HCT116 (cell line): ENCODE measurements around the gene DLL1. TPM values are rescaled to one million over a fixed set of nuclear protein-coding genes. Genes with fewer than 3 reads are reported as not detected.

Experiments used
- ATAC-seq: fragments of 200-7000 bp; cut with Tn5 transposase; 2 replicates; pipeline ENCODE4 v1.9.1; 2020; ENCODE audit warnings: mild to moderate bottlenecking, moderate library complexity
- BruUV-seq: library from RNA; stranded (reverse); fragments of 400-500 nt; replicated peaks from 2 replicates; lab custom pipeline; 2021; lab: Mats Ljungman, UMichigan
- CTCF ChIA-PET: fragments of 300-600 bp; sonication (Branson Sonifier 250); formaldehyde crosslinking; loops from one replicate; lab custom pipeline; 2021; ENCODE audit warnings: antibody characterized with exemption; lab: Charles Lee
- POLR2A ChIA-PET: fragments of 300-600, 350-600 bp; sonication (Branson Sonifier 250); formaldehyde crosslinking; loops from one replicate; lab custom pipeline; 2021; ENCODE audit warnings: antibody characterized with exemption; lab: Charles Lee
- RAD21 ChIA-PET, 2 experiments: fragments of 300-600 bp; sonication (Branson Sonifier 250); formaldehyde crosslinking; loops; one replicate each; lab custom pipeline; 2023; ENCODE audit warnings: low total read pairs in 2 of 2; ENCODE audit not compliant: uncharacterized antibody in 2 of 2, unreplicated experiment in 2 of 2, low non-redundant PET in 1 of 2; lab: Charles Lee
- DNase-seq: peaks from one replicate; pipeline ENCODE4 v3.0.0-alpha.2; 2010; ENCODE audit warnings: low read depth, low spot score
- H2AFZ ChIP-seq: fragments of 200-600 bp; shearing (Covaris generic), sonication (generic); 2 replicates; pipeline ENCODE4 v1.6.1; 2017; ENCODE audit warnings: low read depth, mixed run types, mixed read lengths, antibody characterized with exemption, low read length; ENCODE audit not compliant: poor library complexity, severe bottlenecking
- H3K27ac ChIP-seq: 2 replicates; pipeline ENCODE4 v1.5.1; 2012; ENCODE audit warnings: low read depth, low read length
- H3K27me3 ChIP-seq: fragments of 200-600 bp; sonication (generic); 2 replicates; pipeline ENCODE4 v1.6.1; 2016; ENCODE audit warnings: mixed run types, low read length, mixed read lengths; ENCODE audit not compliant: insufficient read depth
- H3K36me3 ChIP-seq, 2 experiments: fragments of 200-500 bp in 1 of 2; fragments of 200-600 bp in 1 of 2; sonication (Bioruptor generic) in 1 of 2; sonication (generic) in 1 of 2; 2 replicates each; pipeline versions ENCODE4 v1.5.1 to v1.6.1; 2014 to 2016; ENCODE audit warnings: low read length in 2 of 2, inconsistent platforms in 1 of 2, mixed read lengths in 1 of 2, mixed run types in 1 of 2; ENCODE audit not compliant: insufficient read depth in 2 of 2, control insufficient read depth in 1 of 2
- H3K4me1 ChIP-seq, 2 experiments: fragments of 200-600 bp in 1 of 2; sonication (generic) in 1 of 2; 2 replicates each; pipeline versions ENCODE4 v1.5.1 to v1.6.1; 2012 to 2017; ENCODE audit warnings: low read length in 2 of 2, inconsistent platforms in 1 of 2, mild to moderate bottlenecking in 1 of 2, mixed read lengths in 1 of 2, mixed run types in 1 of 2, moderate library complexity in 1 of 2; ENCODE audit not compliant: insufficient read depth in 2 of 2, control insufficient read depth in 1 of 2
- H3K4me2 ChIP-seq: fragments of 200-600 bp; sonication (generic); 2 replicates; pipeline ENCODE4 v1.6.1; 2017; ENCODE audit warnings: mixed run types, low read length, mixed read lengths
- H3K4me3 ChIP-seq, 2 experiments: fragments of 200-600 bp in 1 of 2; sonication (generic) in 1 of 2; replicated peaks in 1 of 2; 2 replicates each; pipeline ENCODE4 v1.5.1; 2011 to 2016; ENCODE audit warnings: low read length in 2 of 2, control low read depth in 1 of 2, low read depth in 1 of 2, mild to moderate bottlenecking in 1 of 2, mixed read lengths in 1 of 2, mixed run types in 1 of 2
- H3K79me2 ChIP-seq: fragments of 200-600 bp; sonication (generic); 2 replicates; pipeline ENCODE4 v1.6.1; 2017; ENCODE audit warnings: mild to moderate bottlenecking, mixed run types, low read length, moderate library complexity, mixed read lengths; ENCODE audit not compliant: insufficient read depth
- H3K9ac ChIP-seq: fragments of 200-600 bp; sonication (generic); 2 replicates; pipeline ENCODE4 v1.6.1; 2016; ENCODE audit warnings: low read length, mixed read lengths
- H3K9me2 ChIP-seq: fragments of 200-600 bp; sonication (generic), shearing (Covaris generic); 2 replicates; pipeline ENCODE4 v1.6.1; 2017; ENCODE audit warnings: mixed run types, mild to moderate bottlenecking, moderate library complexity; ENCODE audit not compliant: insufficient read depth
- H3K9me3 ChIP-seq, 2 experiments: fragments of 200-500 bp in 1 of 2; fragments of 200-600 bp in 1 of 2; sonication (Bioruptor generic) in 1 of 2; sonication (generic) in 1 of 2; 2 replicates each; pipeline ENCODE4 v1.6.1; 2014 to 2017; ENCODE audit warnings: low read length in 2 of 2, mixed read lengths in 2 of 2, inconsistent platforms in 1 of 2, low read depth in 1 of 2, mild to moderate bottlenecking in 1 of 2, mixed run types in 1 of 2, moderate library complexity in 1 of 2; ENCODE audit not compliant: control insufficient read depth in 1 of 2, insufficient read depth in 1 of 2
- H4K20me1 ChIP-seq: fragments of 200-600 bp; sonication (generic), shearing (Covaris generic); 2 replicates; pipeline ENCODE4 v1.6.1; 2017; ENCODE audit warnings: mixed run types, mild to moderate bottlenecking, moderate library complexity; ENCODE audit not compliant: insufficient read depth
- ATF3 ChIP-seq: IDR thresholded peaks from 2 replicates; pipeline ENCODE4 v1.6.1; 2012
- CBX3 ChIP-seq: IDR thresholded peaks from 2 replicates; pipeline ENCODE4 v1.6.1; 2012; ENCODE audit warnings: low read depth
- CEBPB ChIP-seq: IDR thresholded peaks from 2 replicates; pipeline ENCODE4 v1.6.1; 2012; ENCODE audit warnings: low read depth
- EZH2 ChIP-seq: fragments of 200-600 bp; sonication (generic); IDR thresholded peaks from 2 replicates; pipeline ENCODE4 v1.6.1; 2017; ENCODE audit warnings: antibody characterized with exemption, mixed run types
- EZH2phosphoT487 ChIP-seq: fragments of 200-600 bp; IDR thresholded peaks from 2 replicates; pipeline ENCODE4 v1.6.1; 2018; ENCODE audit warnings: antibody characterized with exemption, borderline replicate concordance
- JUND ChIP-seq: IDR thresholded peaks from 2 replicates; pipeline ENCODE4 v1.6.1; 2012
- POLR2A ChIP-seq: IDR thresholded peaks from 2 replicates; pipeline ENCODE4 v1.7.0; 2011; ENCODE audit warnings: borderline replicate concordance; ENCODE audit not compliant: insufficient read depth, insufficient read length; ENCODE audit errors: extremely low read depth
- RAD21 ChIP-seq: IDR thresholded peaks from 2 replicates; pipeline ENCODE4 v1.6.1; 2012; ENCODE audit warnings: low read depth, mild to moderate bottlenecking
- SIN3A ChIP-seq: IDR thresholded peaks from 2 replicates; pipeline ENCODE4 v1.6.1; 2012; ENCODE audit warnings: low read depth
- SP1 ChIP-seq: IDR thresholded peaks from 2 replicates; pipeline ENCODE4 v1.6.1; 2012; ENCODE audit warnings: low read depth
- SRF ChIP-seq: IDR thresholded peaks from 2 replicates; pipeline ENCODE4 v1.6.1; 2012; ENCODE audit warnings: low read depth
- TCF7L2 ChIP-seq: IDR thresholded peaks from 2 replicates; pipeline ENCODE4 v1.7.0; 2011; ENCODE audit warnings: borderline replicate concordance, inconsistent platforms; ENCODE audit not compliant: insufficient read depth, insufficient read length; ENCODE audit errors: extremely low read depth
- ZBTB33 ChIP-seq: IDR thresholded peaks from 2 replicates; pipeline ENCODE4 v1.6.1; 2011; ENCODE audit warnings: mild to moderate bottlenecking, low read length, moderate library complexity; ENCODE audit not compliant: insufficient replicate concordance; ENCODE audit errors: extremely low read depth
- ZFX ChIP-seq: fragments of 450-650 bp; IDR thresholded peaks from 2 replicates; pipeline ENCODE4 v1.6.1; 2017
- ZNF274 ChIP-seq: fragments of 200-500 bp; sonication (Bioruptor generic); IDR thresholded peaks from 2 replicates; pipeline ENCODE4 v1.6.1; 2014; ENCODE audit warnings: mild to moderate bottlenecking, low read depth, low read length, inconsistent platforms
- intact Hi-C: fragments of 100-400 bp; cut with micrococcal nuclease; formaldehyde crosslinking; loops from 2 replicates; pipeline ENCODE4 v1.10.0; 2022
- total RNA-seq: library from RNA; stranded (reverse); gene quantifications from one replicate; pipeline ENCODE4 v1.2.1, GENCODE V29; 2021; ENCODE audit not compliant: unreplicated experiment

DLL1 gene
- total RNA-seq, 1 experiment from 2014 or later = 5.3 TPM

- H3K79me2 ChIP-seq = no peaks in the 10 kb centered on the region
- ATAC-seq = no peak
- H3K9ac ChIP-seq = no peak overlapping the region
- TF ChIP-seq ATF3 = no peak
- TF ChIP-seq TCF7L2 = no peak
- no peak for TF ChIP-seq RAD21
- no peak for TF ChIP-seq ZFX
- no peak for TF ChIP-seq JUND
- TF ChIP-seq ZBTB33 = no peak
- no peak for TF ChIP-seq CEBPB
- no peak for TF ChIP-seq POLR2A
- no peak for TF ChIP-seq SIN3A
- no peak for TF ChIP-seq ZNF274
- TF ChIP-seq EZH2phosphoT487 = no peak
- TF ChIP-seq EZH2 = no peak
- no peak for TF ChIP-seq SRF
- no peak for TF ChIP-seq SP1
- no peak for TF ChIP-seq CBX3
- H3K27ac ChIP-seq = no peak overlapping the region
- CTCF ChIA-PET = no interaction called here
- no peak overlapping the region for H3K4me2 ChIP-seq
- DNase-seq = no peak
- BruUV-seq = no TSS peak
- no peaks in the 10 kb centered on the region for H3K4me1 ChIP-seq
- no peak overlapping the region for H3K4me3 ChIP-seq
- no peaks in the 10 kb centered on the region for H3K9me3 ChIP-seq
- no peaks in the 10 kb centered on the region for H4K20me1 ChIP-seq
- no peaks in the 10 kb centered on the region for H3K9me2 ChIP-seq
- POLR2A ChIA-PET = no interaction called here
- no peaks in the 10 kb centered on the region for H3K27me3 ChIP-seq
- H2AFZ ChIP-seq = no peak overlapping the region
- RAD21 ChIA-PET = no interaction called here
- intact Hi-C loops = no loop called here
- H3K36me3 ChIP-seq = no peaks in the 10 kb centered on the region
These were observed 38.9 kb downstream of the DLL1 start for GRCh38 chr6:170251776-170252571.
